WTC11 (cell line): ENCODE results near the gene AP4S1. TPM values are rescaled to one million over a fixed set of nuclear protein-coding genes. Genes with fewer than 3 reads are reported as not detected.

ENCODE experiments used
- ATAC-seq: fragments of 200-7000 bp; cut with Tn5 transposase; 2 replicates; pipeline ENCODE4 v1.10.0; 2021; ENCODE audit warnings: mild to moderate bottlenecking, moderate library complexity
- CTCF ChIA-PET: fragments of 300-600 bp; sonication (Branson Sonifier 250); formaldehyde crosslinking; loops from one replicate; lab custom pipeline; 2021; ENCODE audit warnings: antibody characterized with exemption; lab: Charles Lee
- POLR2A ChIA-PET: fragments of 350-600 bp; sonication (Branson Sonifier 250); formaldehyde crosslinking; loops from one replicate; lab custom pipeline; 2021; ENCODE audit warnings: antibody characterized with exemption; lab: Charles Lee
- DNase-seq: peaks from one replicate; pipeline ENCODE4 v3.0.0; 2021; ENCODE audit warnings: low spot score
- H3K27ac Mint-ChIP-seq: 2 replicates; pipeline ENCODE4 v1.8.0; 2021; ENCODE audit warnings: mixed read lengths
- H3K27me3 Mint-ChIP-seq: 2 replicates; pipeline ENCODE4 v1.8.0; 2021; ENCODE audit warnings: low read depth, mild to moderate bottlenecking, moderate library complexity, mixed read lengths
- H3K36me3 Mint-ChIP-seq: 2 replicates; pipeline ENCODE4 v1.8.0; 2021; ENCODE audit warnings: mixed read lengths
- H3K4me1 Mint-ChIP-seq: 2 replicates; pipeline ENCODE4 v1.8.0; 2022; ENCODE audit warnings: mixed read lengths
- H3K4me3 Mint-ChIP-seq: 2 replicates; pipeline ENCODE4 v1.8.0; 2021; ENCODE audit warnings: mild to moderate bottlenecking, moderate library complexity, mixed read lengths
- H3K9me3 Mint-ChIP-seq: 2 replicates; pipeline ENCODE4 v1.8.0; 2021; ENCODE audit warnings: mixed read lengths
- EMX1 ChIP-seq: fragments of 250-450 bp; sonication (Bioruptor Pico); IDR thresholded peaks from 2 replicates; pipeline ENCODE4 v1.8.0; 2021; ENCODE audit warnings: mild to moderate bottlenecking
- ESRRA ChIP-seq: sonication (generic); formaldehyde crosslinking; IDR thresholded peaks from 2 replicates; pipeline ENCODE4 v1.8.1; 2022; ENCODE audit warnings: mild to moderate bottlenecking, missing genetic modification reagents, borderline replicate concordance
- FOXK1 ChIP-seq: sonication (generic); formaldehyde crosslinking; IDR thresholded peaks from 2 replicates; pipeline ENCODE4 v1.8.0; 2022; ENCODE audit warnings: mild to moderate bottlenecking, moderate library complexity, missing genetic modification reagents
- GABPB1 ChIP-seq: sonication (generic); formaldehyde crosslinking; IDR thresholded peaks from 2 replicates; pipeline ENCODE4 v1.8.1; 2023; ENCODE audit warnings: mild to moderate bottlenecking, missing genetic modification reagents
- KAT7 ChIP-seq: sonication (generic); formaldehyde crosslinking; IDR thresholded peaks from 2 replicates; pipeline ENCODE4 v1.8.1; 2023; ENCODE audit warnings: missing genetic modification reagents, mild to moderate bottlenecking, borderline replicate concordance
- NFATC4 ChIP-seq: fragments of 250-450 bp; sonication (Bioruptor Pico); IDR thresholded peaks from 2 replicates; pipeline ENCODE4 v1.9.0; 2021; ENCODE audit warnings: mild to moderate bottlenecking
- NR3C1 ChIP-seq: sonication (generic); formaldehyde crosslinking; conservative IDR thresholded peaks from 2 replicates; pipeline ENCODE4 v1.8.1; 2023; ENCODE audit warnings: low read depth, mild to moderate bottlenecking, missing genetic modification reagents
- TP53 ChIP-seq: sonication (generic); formaldehyde crosslinking; IDR thresholded peaks from 2 replicates; pipeline ENCODE4 v1.8.1; 2023; ENCODE audit warnings: mild to moderate bottlenecking, missing genetic modification reagents
- ZBTB21 ChIP-seq: sonication (generic); formaldehyde crosslinking; IDR thresholded peaks from 2 replicates; pipeline ENCODE4 v1.8.1; 2023; ENCODE audit warnings: mild to moderate bottlenecking, missing genetic modification reagents, borderline replicate concordance
- ZNF219 ChIP-seq: sonication (generic); formaldehyde crosslinking; IDR thresholded peaks from 2 replicates; pipeline ENCODE4 v1.8.0; 2023; ENCODE audit warnings: missing genetic modification reagents, mild to moderate bottlenecking, borderline replicate concordance
- total RNA-seq: library from RNA; stranded (reverse); gene quantifications from 3 replicates; pipeline ENCODE4 v1.2.3, GENCODE V29; 2021
- TF ChIP-seq, protein P1 (sequence below): fragments of 250-450 bp; sonication (Bioruptor Pico); IDR thresholded peaks from 2 replicates; pipeline ENCODE4 v1.9.0; 2021; ENCODE audit warnings: mild to moderate bottlenecking
- TF ChIP-seq, protein P2 (sequence below): sonication (generic); formaldehyde crosslinking; IDR thresholded peaks from 2 replicates; pipeline ENCODE4 v1.8.0; 2023; ENCODE audit warnings: missing genetic modification reagents
- TF ChIP-seq, protein P3 (sequence below): sonication (generic); formaldehyde crosslinking; IDR thresholded peaks from 2 replicates; pipeline ENCODE4 v1.8.1; 2023; ENCODE audit warnings: mild to moderate bottlenecking, missing genetic modification reagents, moderate library complexity
- TF ChIP-seq, protein P4 (sequence below): sonication (generic); formaldehyde crosslinking; IDR thresholded peaks from 2 replicates; pipeline ENCODE4 v1.8.1; 2023; ENCODE audit warnings: mild to moderate bottlenecking, moderate library complexity, missing genetic modification reagents
- TF ChIP-seq, protein P5 (sequence below): sonication (generic); formaldehyde crosslinking; conservative IDR thresholded peaks from 2 replicates; pipeline ENCODE4 v1.8.1; 2022; ENCODE audit warnings: mild to moderate bottlenecking, missing genetic modification reagents
- TF ChIP-seq, protein P6 (sequence below): sonication (generic); formaldehyde crosslinking; IDR thresholded peaks from 2 replicates; pipeline ENCODE4 v1.8.0; 2023; ENCODE audit warnings: missing genetic modification reagents, mild to moderate bottlenecking, borderline replicate concordance

Gene AP4S1
- total RNA-seq, 1 experiment from 2014 or later = 7.0 TPM

DNA sequence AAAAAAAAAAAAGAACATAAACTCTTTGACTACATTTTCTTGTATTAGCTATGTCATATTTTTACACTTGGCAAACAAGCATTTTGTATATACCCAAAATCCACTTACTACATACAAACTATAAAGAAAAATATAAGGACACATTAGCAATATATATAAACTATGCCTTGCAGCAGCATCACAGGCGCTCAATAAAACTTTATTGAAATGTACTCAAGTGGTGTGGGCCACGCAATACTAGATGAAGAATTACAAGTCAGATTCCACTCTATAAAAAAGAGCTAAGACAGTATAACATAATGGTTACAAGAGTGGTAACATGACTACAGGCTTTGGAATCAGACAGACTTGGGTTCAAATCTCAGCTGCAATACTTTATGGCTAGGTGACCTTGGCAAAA is 3.1 kb upstream of the AP4S1 start:
- Mint-ChIP-seq H3K36me3 (peaks cover 9% of the 10 kb centered on the region), H3K27ac (peak overlapping the region; percentile 46; the same call in 1 of the 2 replicates), H3K9me3 (no peaks in the 10 kb centered on the region), H3K4me1 (peaks cover 37% of the 10 kb centered on the region), H3K4me3 (no peak overlapping the region), H3K27me3 (no peaks in the 10 kb centered on the region)
- ChIA-PET CTCF (no interaction called here), POLR2A (no interaction called here)
- DNase-seq = no peak
- no peak for TF ChIP-seq NFATC4 (CRISPR knock-in tag)
- TF ChIP-seq TP53 (CRISPR knock-in tag) = no peak
- no peak for TF ChIP-seq KAT7
- peak; percentile 5; the same call in 1 of the 2 replicates for TF ChIP-seq GABPB1 (CRISPR knock-in tag)
- no peak for TF ChIP-seq EMX1 (CRISPR knock-in tag)
- TF ChIP-seq, protein P1, sequence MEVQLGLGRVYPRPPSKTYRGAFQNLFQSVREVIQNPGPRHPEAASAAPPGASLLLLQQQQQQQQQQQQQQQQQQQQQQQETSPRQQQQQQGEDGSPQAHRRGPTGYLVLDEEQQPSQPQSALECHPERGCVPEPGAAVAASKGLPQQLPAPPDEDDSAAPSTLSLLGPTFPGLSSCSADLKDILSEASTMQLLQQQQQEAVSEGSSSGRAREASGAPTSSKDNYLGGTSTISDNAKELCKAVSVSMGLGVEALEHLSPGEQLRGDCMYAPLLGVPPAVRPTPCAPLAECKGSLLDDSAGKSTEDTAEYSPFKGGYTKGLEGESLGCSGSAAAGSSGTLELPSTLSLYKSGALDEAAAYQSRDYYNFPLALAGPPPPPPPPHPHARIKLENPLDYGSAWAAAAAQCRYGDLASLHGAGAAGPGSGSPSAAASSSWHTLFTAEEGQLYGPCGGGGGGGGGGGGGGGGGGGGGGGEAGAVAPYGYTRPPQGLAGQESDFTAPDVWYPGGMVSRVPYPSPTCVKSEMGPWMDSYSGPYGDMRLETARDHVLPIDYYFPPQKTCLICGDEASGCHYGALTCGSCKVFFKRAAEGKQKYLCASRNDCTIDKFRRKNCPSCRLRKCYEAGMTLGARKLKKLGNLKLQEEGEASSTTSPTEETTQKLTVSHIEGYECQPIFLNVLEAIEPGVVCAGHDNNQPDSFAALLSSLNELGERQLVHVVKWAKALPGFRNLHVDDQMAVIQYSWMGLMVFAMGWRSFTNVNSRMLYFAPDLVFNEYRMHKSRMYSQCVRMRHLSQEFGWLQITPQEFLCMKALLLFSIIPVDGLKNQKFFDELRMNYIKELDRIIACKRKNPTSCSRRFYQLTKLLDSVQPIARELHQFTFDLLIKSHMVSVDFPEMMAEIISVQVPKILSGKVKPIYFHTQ (CRISPR knock-in tag) = no peak
- no peak for TF ChIP-seq ZNF219 (CRISPR knock-in tag)
- no peak for ATAC-seq

DNA sequence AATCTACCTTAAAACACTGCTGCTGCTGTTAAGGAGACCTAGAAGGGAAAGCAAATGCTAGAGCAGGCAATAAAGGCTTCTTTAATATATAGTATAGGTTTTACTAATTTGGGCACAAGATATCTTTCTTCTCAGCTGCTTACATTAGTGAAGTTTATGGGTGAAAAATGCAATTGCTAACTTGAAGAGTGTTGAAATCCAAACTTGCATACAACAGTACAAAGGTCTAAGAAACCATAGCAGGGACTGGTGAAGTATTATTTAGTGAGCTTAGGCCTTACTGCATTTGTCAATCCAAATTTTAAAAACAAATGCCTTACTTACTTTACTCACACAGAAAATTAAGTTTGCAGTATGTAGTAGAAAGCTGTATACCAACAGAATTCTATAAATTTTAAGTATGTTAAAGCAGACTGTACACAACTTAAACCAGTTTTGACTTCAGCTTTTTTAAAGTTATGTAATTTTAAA is 1.4 kb upstream of the AP4S1 start:
- peaks cover 36% of the 10 kb centered on the region for H3K4me1 Mint-ChIP-seq
- ChIA-PET CTCF (no interaction called here), POLR2A (no interaction called here)
- H3K27me3 Mint-ChIP-seq = no peaks in the 10 kb centered on the region
- H3K4me3 Mint-ChIP-seq = peak overlapping the region; percentile 89
- H3K9me3 Mint-ChIP-seq = no peaks in the 10 kb centered on the region
- peaks cover 5% of the 10 kb centered on the region for H3K36me3 Mint-ChIP-seq
- DNase-seq (no peak), ATAC-seq (no peak)
- H3K27ac Mint-ChIP-seq = no peak overlapping the region
- TF ChIP-seq, protein P2, sequence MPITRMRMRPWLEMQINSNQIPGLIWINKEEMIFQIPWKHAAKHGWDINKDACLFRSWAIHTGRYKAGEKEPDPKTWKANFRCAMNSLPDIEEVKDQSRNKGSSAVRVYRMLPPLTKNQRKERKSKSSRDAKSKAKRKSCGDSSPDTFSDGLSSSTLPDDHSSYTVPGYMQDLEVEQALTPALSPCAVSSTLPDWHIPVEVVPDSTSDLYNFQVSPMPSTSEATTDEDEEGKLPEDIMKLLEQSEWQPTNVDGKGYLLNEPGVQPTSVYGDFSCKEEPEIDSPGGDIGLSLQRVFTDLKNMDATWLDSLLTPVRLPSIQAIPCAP (CRISPR knock-in tag) = no peak
- no peak for TF ChIP-seq FOXK1
- TF ChIP-seq ESRRA (CRISPR knock-in tag) = no peak
- TF ChIP-seq, protein P3, sequence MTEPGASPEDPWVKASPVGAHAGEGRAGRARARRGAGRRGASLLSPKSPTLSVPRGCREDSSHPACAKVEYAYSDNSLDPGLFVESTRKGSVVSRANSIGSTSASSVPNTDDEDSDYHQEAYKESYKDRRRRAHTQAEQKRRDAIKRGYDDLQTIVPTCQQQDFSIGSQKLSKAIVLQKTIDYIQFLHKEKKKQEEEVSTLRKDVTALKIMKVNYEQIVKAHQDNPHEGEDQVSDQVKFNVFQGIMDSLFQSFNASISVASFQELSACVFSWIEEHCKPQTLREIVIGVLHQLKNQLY (CRISPR knock-in tag) = no peak
- TF ChIP-seq NR3C1 (CRISPR knock-in tag) = no peak
- TF ChIP-seq, protein P4, sequence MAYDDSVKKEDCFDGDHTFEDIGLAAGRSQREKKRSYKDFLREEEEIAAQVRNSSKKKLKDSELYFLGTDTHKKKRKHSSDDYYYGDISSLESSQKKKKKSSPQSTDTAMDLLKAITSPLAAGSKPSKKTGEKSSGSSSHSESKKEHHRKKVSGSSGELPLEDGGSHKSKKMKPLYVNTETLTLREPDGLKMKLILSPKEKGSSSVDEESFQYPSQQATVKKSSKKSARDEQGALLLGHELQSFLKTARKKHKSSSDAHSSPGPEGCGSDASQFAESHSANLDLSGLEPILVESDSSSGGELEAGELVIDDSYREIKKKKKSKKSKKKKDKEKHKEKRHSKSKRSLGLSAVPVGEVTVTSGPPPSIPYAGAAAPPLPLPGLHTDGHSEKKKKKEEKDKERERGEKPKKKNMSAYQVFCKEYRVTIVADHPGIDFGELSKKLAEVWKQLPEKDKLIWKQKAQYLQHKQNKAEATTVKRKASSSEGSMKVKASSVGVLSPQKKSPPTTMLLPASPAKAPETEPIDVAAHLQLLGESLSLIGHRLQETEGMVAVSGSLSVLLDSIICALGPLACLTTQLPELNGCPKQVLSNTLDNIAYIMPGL (CRISPR knock-in tag) = no peak
- TF ChIP-seq, protein P5, sequence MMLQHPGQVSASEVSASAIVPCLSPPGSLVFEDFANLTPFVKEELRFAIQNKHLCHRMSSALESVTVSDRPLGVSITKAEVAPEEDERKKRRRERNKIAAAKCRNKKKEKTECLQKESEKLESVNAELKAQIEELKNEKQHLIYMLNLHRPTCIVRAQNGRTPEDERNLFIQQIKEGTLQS (CRISPR knock-in tag) = no peak
- TF ChIP-seq, protein P6, sequence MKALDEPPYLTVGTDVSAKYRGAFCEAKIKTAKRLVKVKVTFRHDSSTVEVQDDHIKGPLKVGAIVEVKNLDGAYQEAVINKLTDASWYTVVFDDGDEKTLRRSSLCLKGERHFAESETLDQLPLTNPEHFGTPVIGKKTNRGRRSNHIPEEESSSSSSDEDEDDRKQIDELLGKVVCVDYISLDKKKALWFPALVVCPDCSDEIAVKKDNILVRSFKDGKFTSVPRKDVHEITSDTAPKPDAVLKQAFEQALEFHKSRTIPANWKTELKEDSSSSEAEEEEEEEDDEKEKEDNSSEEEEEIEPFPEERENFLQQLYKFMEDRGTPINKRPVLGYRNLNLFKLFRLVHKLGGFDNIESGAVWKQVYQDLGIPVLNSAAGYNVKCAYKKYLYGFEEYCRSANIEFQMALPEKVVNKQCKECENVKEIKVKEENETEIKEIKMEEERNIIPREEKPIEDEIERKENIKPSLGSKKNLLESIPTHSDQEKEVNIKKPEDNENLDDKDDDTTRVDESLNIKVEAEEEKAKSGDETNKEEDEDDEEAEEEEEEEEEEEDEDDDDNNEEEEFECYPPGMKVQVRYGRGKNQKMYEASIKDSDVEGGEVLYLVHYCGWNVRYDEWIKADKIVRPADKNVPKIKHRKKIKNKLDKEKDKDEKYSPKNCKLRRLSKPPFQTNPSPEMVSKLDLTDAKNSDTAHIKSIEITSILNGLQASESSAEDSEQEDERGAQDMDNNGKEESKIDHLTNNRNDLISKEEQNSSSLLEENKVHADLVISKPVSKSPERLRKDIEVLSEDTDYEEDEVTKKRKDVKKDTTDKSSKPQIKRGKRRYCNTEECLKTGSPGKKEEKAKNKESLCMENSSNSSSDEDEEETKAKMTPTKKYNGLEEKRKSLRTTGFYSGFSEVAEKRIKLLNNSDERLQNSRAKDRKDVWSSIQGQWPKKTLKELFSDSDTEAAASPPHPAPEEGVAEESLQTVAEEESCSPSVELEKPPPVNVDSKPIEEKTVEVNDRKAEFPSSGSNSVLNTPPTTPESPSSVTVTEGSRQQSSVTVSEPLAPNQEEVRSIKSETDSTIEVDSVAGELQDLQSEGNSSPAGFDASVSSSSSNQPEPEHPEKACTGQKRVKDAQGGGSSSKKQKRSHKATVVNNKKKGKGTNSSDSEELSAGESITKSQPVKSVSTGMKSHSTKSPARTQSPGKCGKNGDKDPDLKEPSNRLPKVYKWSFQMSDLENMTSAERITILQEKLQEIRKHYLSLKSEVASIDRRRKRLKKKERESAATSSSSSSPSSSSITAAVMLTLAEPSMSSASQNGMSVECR (CRISPR knock-in tag) = no peak
- no peak for TF ChIP-seq ZBTB21 (CRISPR knock-in tag)
